Tibial nerve (tissue), 3 donors: Measurements from ENCODE around the gene NFATC1.

Experiments
- CTCF ChIP-seq, 5 experiments: fragments of 200-600 bp in 3 of 5; fragments of 450-650 bp in 2 of 5; sonication (generic) in 3 of 5; IDR thresholded peaks; one replicate each; pipeline ENCODE4 v1.5.1; 2016 to 2019; ENCODE audit warnings: antibody characterized with exemption in 5 of 5, mild to moderate bottlenecking in 3 of 5, moderate library complexity in 2 of 5
- POLR2A ChIP-seq, 2 donors: fragments of 450-650 bp; IDR thresholded peaks; one replicate each; pipeline ENCODE4 v1.6.1; 2017; ENCODE audit warnings: antibody characterized with exemption in 2 of 2, mild to moderate bottlenecking in 2 of 2, moderate library complexity in 2 of 2

GRCh38 chr18:79397830-79398761, 2.4 kb downstream of the NFATC1 start:
- TF ChIP-seq CTCF (IDR thresholded peaks at IDR 0.05) (no peak), POLR2A (IDR thresholded peaks at IDR 0.05) (no peak)
